PC-9 (cell line): ENCODE measurements around the gene B9D1.

ENCODE experiments used
- CTCF ChIP-seq: fragments of 200-600 bp; sonication (generic); conservative IDR thresholded peaks from 2 replicates; pipeline ENCODE4 v1.6.1; 2017; ENCODE audit warnings: mixed run types, antibody characterized with exemption, mild to moderate bottlenecking, moderate library complexity
- EZH2 ChIP-seq: fragments of 200-600 bp; sonication (generic); IDR thresholded peaks from 2 replicates; pipeline ENCODE4 v1.8.0; 2017; ENCODE audit warnings: antibody characterized with exemption, low read depth

GRCh38 chr17:19319771-19320505 is 42.6 kb downstream of the B9D1 start:
- TF ChIP-seq CTCF (no peak), EZH2 (no peak)
